Sigmoid colon (tissue), 4 donors: ENCODE results near the gene EGR1.

ENCODE experiments used
- POLR2AphosphoS5 ChIP-seq, 4 donors: sonication (generic); formaldehyde crosslinking; IDR thresholded peaks; one replicate each; pipeline ENCODE4 v1.6.1; 2017; ENCODE audit warnings: antibody characterized with exemption in 4 of 4
- TF ChIP-seq, protein P1 (sequence below), 4 experiments: fragments of 450-650 bp in 3 of 4; fragments of 200-600 bp in 1 of 4; IDR thresholded peaks; one replicate each; pipeline ENCODE4 v1.5.1; 2016 to 2019; ENCODE audit warnings: antibody characterized with exemption in 4 of 4, mild to moderate bottlenecking in 3 of 4, moderate library complexity in 2 of 4

DNA sequence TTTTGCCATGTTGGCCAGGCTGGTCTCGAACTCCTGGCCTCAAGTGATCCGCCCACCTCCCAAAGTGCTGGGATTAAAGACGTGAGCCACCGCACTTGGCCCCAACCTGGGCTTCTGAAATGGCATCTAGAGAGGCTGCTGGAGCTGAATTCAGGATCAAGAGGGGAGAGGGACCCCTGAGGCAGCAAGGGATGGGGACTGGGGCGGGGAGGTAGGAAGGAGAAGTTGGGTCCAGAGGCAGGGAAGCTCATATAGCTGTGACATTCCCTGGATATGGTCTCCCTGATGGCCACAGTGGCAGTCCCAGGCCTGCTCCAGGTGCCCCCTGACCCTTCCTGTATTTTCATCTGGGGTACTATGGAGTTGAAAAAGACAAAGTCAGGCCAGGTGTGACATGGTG is 14.3 kb upstream of the EGR1 start:
- TF ChIP-seq, protein P1, sequence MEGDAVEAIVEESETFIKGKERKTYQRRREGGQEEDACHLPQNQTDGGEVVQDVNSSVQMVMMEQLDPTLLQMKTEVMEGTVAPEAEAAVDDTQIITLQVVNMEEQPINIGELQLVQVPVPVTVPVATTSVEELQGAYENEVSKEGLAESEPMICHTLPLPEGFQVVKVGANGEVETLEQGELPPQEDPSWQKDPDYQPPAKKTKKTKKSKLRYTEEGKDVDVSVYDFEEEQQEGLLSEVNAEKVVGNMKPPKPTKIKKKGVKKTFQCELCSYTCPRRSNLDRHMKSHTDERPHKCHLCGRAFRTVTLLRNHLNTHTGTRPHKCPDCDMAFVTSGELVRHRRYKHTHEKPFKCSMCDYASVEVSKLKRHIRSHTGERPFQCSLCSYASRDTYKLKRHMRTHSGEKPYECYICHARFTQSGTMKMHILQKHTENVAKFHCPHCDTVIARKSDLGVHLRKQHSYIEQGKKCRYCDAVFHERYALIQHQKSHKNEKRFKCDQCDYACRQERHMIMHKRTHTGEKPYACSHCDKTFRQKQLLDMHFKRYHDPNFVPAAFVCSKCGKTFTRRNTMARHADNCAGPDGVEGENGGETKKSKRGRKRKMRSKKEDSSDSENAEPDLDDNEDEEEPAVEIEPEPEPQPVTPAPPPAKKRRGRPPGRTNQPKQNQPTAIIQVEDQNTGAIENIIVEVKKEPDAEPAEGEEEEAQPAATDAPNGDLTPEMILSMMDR (IDR thresholded peaks at IDR 0.05): no peak
- no peak for TF ChIP-seq POLR2AphosphoS5 (IDR thresholded peaks at IDR 0.05)
